ENCODE data around the gene DPP6.
A peak's percentile ranks its signal among the peaks of the same experiment; 100 is the strongest.

- no peak for TF ChIP-seq SP4 (IDR thresholded peaks at IDR 0.05; ENCODE audit: low read length)
- peak; percentile 83 to 91 (median 90) for TF ChIP-seq CTCF (IDR thresholded peaks at IDR 0.05; ENCODE audit: control extremely low read depth in 1 of 3, insufficient read depth in 1 of 3, low read depth in 1 of 3, low read length in 3 of 3)
- TF ChIP-seq EZH2 (IDR thresholded peaks at IDR 0.05; ENCODE audit: low read depth, low read length, severe bottlenecking), result no peak
- TF ChIP-seq SP1 (IDR thresholded peaks at IDR 0.05; ENCODE audit: low read depth, low read length), result no peak
- no peak for TF ChIP-seq SAP30 (IDR thresholded peaks at IDR 0.05; ENCODE audit: insufficient read depth, insufficient replicate concordance, low read length)
- peak; percentile 76 for TF ChIP-seq MAX (IDR thresholded peaks at IDR 0.05)
- no peak for TF ChIP-seq MAFK (IDR thresholded peaks at IDR 0.05; ENCODE audit: low read depth, low read length)
- no peak for TF ChIP-seq POLR2AphosphoS5 (IDR thresholded peaks at IDR 0.05; ENCODE audit: low read depth, low read length)
- TF ChIP-seq RXRA (IDR thresholded peaks at IDR 0.05; ENCODE audit: insufficient read depth, low read depth, low read length), result no peak
- no peak for TF ChIP-seq BRCA1 (IDR thresholded peaks at IDR 0.05; ENCODE audit: low read depth, low read length)
- 0 out of 2 replicates have a peak, but pooled peaks have one; percentile 50 for TF ChIP-seq YY1 (IDR thresholded peaks at IDR 0.05; ENCODE audit: low read depth, low read length)
- no peak for TF ChIP-seq ASH2L (IDR thresholded peaks at IDR 0.05; ENCODE audit: low read length)
These were observed 742.1 kb downstream of the DPP6 start for GRCh38 chr7:154794147-154794780.
